Activated CD8-positive, alpha-beta T cell treated with anti-CD3 and anti-CD28 coated beads for 36 hours (primary cell): Measurements from ENCODE around the gene CRYBG3. TPM values are rescaled to one million over a fixed set of nuclear protein-coding genes. Genes with fewer than 3 reads are reported as not detected.

Experiments used
- ATAC-seq: fragments of 200-7000 bp; cut with Tn5 transposase; one replicate; pipeline ENCODE4 v1.10.0; 2021; ENCODE audit warnings: mild to moderate bottlenecking, moderate library complexity
- CTCF ChIA-PET: fragments of 350-600 bp; sonication (Branson Sonifier 250); formaldehyde crosslinking; loops from one replicate; lab custom pipeline; 2021; ENCODE audit warnings: antibody characterized with exemption; lab: Charles Lee
- POLR2A ChIA-PET: fragments of 350-600 bp; sonication (Branson Sonifier 250); formaldehyde crosslinking; loops from one replicate; lab custom pipeline; 2021; ENCODE audit warnings: antibody characterized with exemption; lab: Charles Lee
- DNase-seq: peaks from one replicate; pipeline ENCODE4 v3.0.0-alpha.2; 2020
- H3K27ac Mint-ChIP-seq: one replicate; pipeline ENCODE4 v1.8.0; 2021; ENCODE audit warnings: mild to moderate bottlenecking, mixed read lengths
- H3K27me3 Mint-ChIP-seq: one replicate; pipeline ENCODE4 v1.8.0; 2021; ENCODE audit warnings: mixed read lengths
- H3K36me3 Mint-ChIP-seq: one replicate; pipeline ENCODE4 v1.8.0; 2021; ENCODE audit warnings: low read depth, mixed read lengths
- H3K4me1 Mint-ChIP-seq: one replicate; pipeline ENCODE4 v1.8.0; 2021; ENCODE audit warnings: low read depth, mixed read lengths
- H3K4me3 Mint-ChIP-seq: one replicate; pipeline ENCODE4 v1.8.0; 2021; ENCODE audit warnings: mild to moderate bottlenecking, moderate library complexity, mixed read lengths
- H3K9me3 Mint-ChIP-seq: one replicate; pipeline ENCODE4 v1.8.0; 2021; ENCODE audit warnings: mixed read lengths
- intact Hi-C: fragments of 100-400 bp; cut with micrococcal nuclease; formaldehyde crosslinking; loops from one replicate; pipeline ENCODE4 v1.10.0; 2022
- total RNA-seq, 2 experiments: library from RNA; stranded (reverse); gene quantifications; one replicate each; pipeline ENCODE4 v1.2.3, GENCODE V29; 2021
- TF ChIP-seq, protein P1 (sequence below): fragments of 200-600 bp; IDR thresholded peaks from one replicate; pipeline ENCODE4 v1.8.0; 2022; ENCODE audit warnings: antibody characterized with exemption, mild to moderate bottlenecking

CRYBG3 gene
- total RNA-seq, 2 experiments from 2014 or later, result 4.3 to 4.9 TPM

DNA sequence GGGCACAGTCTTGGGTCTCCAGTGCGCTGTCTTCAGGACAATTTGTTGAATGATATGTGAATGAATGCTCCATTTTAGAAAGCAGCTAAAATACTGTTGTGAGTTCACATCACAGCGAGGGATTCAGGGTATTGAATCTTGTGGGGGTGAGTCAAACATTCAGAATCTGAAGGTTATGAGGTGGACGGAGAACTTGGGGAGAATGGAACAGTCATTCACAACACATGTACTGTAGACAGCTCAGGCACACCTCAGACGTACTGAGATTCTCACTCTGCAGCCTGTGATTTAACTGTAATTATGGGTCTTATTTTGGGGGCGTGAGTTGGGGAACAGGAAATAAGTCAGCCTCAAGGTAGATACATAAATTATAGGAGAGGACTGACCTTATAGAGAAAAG is 13.9 kb downstream of the CRYBG3 start:
- ChIA-PET CTCF (no interaction called here), POLR2A (no interaction called here)
- no peak overlapping the region for H3K4me3 Mint-ChIP-seq
- TF ChIP-seq, protein P1, sequence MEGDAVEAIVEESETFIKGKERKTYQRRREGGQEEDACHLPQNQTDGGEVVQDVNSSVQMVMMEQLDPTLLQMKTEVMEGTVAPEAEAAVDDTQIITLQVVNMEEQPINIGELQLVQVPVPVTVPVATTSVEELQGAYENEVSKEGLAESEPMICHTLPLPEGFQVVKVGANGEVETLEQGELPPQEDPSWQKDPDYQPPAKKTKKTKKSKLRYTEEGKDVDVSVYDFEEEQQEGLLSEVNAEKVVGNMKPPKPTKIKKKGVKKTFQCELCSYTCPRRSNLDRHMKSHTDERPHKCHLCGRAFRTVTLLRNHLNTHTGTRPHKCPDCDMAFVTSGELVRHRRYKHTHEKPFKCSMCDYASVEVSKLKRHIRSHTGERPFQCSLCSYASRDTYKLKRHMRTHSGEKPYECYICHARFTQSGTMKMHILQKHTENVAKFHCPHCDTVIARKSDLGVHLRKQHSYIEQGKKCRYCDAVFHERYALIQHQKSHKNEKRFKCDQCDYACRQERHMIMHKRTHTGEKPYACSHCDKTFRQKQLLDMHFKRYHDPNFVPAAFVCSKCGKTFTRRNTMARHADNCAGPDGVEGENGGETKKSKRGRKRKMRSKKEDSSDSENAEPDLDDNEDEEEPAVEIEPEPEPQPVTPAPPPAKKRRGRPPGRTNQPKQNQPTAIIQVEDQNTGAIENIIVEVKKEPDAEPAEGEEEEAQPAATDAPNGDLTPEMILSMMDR, result no peak
- ATAC-seq, result no peak
- H3K36me3 Mint-ChIP-seq, result no peaks in the 10 kb centered on the region
- DNase-seq, result no peak
- intact Hi-C loops, result no loop called here
- H3K27me3 Mint-ChIP-seq, result no peaks in the 10 kb centered on the region
- no peak overlapping the region for H3K27ac Mint-ChIP-seq
- H3K9me3 Mint-ChIP-seq, result peaks cover 1% of the 10 kb centered on the region
- no peaks in the 10 kb centered on the region for H3K4me1 Mint-ChIP-seq

DNA sequence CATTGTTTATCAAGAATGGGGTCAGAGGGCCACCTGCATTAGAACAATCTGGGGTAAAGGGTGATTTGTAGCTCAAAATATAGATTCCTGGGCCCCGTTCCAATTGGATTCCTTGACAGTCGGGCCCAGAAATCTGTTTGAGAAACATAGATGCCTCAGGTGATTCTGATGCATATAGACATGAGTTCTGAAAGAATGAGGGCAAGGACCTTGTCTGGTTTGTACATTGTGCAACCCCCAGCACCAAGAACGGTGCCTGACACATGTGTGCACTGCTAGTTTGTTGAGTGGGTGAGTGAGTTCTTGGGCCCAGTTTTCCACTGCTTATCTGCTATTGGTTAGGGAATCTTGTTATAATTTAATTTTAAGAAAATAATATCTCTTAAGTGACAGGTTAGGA is 16.6 kb downstream of the CRYBG3 start:
- no peaks in the 10 kb centered on the region for H3K9me3 Mint-ChIP-seq
- CTCF ChIA-PET, result no interaction called here
- no peak overlapping the region for H3K27ac Mint-ChIP-seq
- DNase-seq, result no peak
- no peaks in the 10 kb centered on the region for H3K27me3 Mint-ChIP-seq
- no peaks in the 10 kb centered on the region for H3K4me1 Mint-ChIP-seq
- no peak for ATAC-seq
- TF ChIP-seq, protein P1, result no peak
- H3K4me3 Mint-ChIP-seq, result no peak overlapping the region
- no peaks in the 10 kb centered on the region for H3K36me3 Mint-ChIP-seq
- POLR2A ChIA-PET, result interaction anchor here (2.1 kb wide), 1 partner anchor 17 kb away, joined by 6 read pairs; the partner anchor contains the start of gene CRYBG3
- intact Hi-C loops, result no loop called here

DNA sequence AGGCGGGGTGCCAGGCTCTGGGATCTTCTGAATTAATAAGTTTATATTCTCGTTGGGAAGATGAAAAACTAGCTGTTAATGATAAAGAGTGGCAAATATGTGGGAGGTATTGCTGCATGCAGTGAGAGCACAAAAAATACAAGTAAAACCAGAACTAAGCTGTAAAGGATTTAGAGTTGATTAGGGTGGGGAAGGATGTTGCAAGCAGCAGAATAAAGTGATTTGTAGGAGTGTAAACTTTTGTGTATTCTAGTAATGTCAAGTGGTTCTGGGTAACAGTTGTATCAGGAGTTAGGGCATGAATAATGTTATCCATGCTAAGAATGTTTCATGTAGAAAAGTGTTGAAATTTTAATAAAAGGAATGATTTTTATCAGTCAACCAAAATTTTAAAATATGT is 18.1 kb downstream of the CRYBG3 start:
- no peaks in the 10 kb centered on the region for H3K27me3 Mint-ChIP-seq
- H3K36me3 Mint-ChIP-seq, result no peaks in the 10 kb centered on the region
- TF ChIP-seq, protein P1, result no peak
- no peak overlapping the region for H3K4me3 Mint-ChIP-seq
- H3K9me3 Mint-ChIP-seq, result no peaks in the 10 kb centered on the region
- no peak for DNase-seq
- no peaks in the 10 kb centered on the region for H3K4me1 Mint-ChIP-seq
- ChIA-PET CTCF (interaction anchor here (1.2 kb wide), 1 partner anchor 183 kb away, joined by 3 read pairs; no protein-coding TSS in a partner anchor), POLR2A (no interaction called here)
- intact Hi-C loops, result no loop called here
- no peak overlapping the region for H3K27ac Mint-ChIP-seq
- no peak for ATAC-seq

DNA sequence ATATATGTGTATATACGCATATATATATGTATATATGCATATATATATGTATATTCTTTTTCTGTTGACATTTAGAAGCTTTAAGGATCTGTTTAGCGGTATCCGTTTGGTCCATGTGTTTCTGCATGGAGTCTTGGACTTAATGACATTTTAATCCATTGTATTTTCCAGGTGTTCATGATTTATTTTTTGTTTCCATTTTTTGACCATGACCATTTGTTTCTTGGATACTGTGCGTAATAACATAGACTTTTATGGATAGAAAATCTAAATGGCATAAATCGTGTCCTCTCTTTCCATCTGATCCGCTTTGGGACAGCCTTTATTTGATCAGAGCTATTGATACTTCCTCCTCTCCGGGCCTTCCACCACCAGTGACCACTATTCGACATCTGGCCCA is 19.5 kb downstream of the CRYBG3 start:
- no peaks in the 10 kb centered on the region for H3K4me1 Mint-ChIP-seq
- H3K27me3 Mint-ChIP-seq, result no peaks in the 10 kb centered on the region
- no peak overlapping the region for H3K27ac Mint-ChIP-seq
- no peak overlapping the region for H3K4me3 Mint-ChIP-seq
- CTCF ChIA-PET, result interaction anchor here (0.7 kb wide), 1 partner anchor 19 kb away, joined by 3 read pairs; the partner anchor contains the start of gene CRYBG3
- intact Hi-C loops, result no loop called here
- no peaks in the 10 kb centered on the region for H3K9me3 Mint-ChIP-seq
- no peak for ATAC-seq
- no peaks in the 10 kb centered on the region for H3K36me3 Mint-ChIP-seq
- DNase-seq, result no peak
- POLR2A ChIA-PET, result no interaction called here
- TF ChIP-seq, protein P1, result no peak

DNA sequence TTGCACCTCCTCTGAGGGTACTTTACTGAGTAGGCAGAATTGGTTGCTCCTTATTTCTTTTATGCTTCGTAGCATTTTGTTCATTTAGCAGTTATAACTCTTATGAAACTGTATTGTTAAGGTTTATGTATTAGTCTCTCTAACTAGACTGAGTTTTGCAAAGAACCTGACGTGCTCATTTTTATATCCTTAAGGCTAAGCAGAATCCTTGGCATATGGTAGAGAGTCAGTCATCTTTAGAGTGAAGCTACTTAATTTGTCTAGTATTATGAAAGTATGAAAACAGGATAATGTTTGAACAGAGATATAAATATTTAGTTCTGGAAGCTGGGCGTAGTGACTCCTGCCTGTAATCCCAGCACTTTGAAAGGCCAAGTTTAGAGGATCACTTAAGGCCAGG is 20.1 kb downstream of the CRYBG3 start:
- TF ChIP-seq, protein P1, result no peak
- Mint-ChIP-seq H3K9me3 (no peaks in the 10 kb centered on the region), H3K27ac (no peak overlapping the region), H3K36me3 (no peaks in the 10 kb centered on the region), H3K4me3 (no peak overlapping the region), H3K27me3 (no peaks in the 10 kb centered on the region), H3K4me1 (no peaks in the 10 kb centered on the region)
- ATAC-seq, result no peak
- DNase-seq, result no peak
- intact Hi-C loops, result no loop called here
- POLR2A ChIA-PET, result no interaction called here
- CTCF ChIA-PET, result no interaction called here
